ENCODE data around the gene TMEM61.

DNA sequence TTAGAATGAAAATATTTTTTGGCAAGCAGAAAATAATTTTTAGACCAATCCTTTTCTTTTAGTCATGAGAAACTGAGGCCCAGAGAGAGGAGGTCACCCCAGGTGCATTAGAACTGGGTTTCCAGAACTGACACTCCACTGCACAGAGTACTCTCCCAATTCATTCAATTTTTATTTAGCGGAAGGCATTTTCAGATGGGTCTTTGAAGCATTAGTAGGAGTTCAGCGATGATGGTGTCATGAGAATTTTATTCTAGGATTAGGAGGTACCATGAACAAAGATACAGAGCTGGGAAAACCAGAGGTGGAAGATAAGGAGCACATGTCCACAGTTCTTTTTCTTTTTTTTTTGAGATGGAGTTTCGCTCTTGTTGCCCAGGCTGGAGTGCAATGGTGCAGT lies 61.2 kb downstream of the TMEM61 start:
- TF ChIP-seq POLR2AphosphoS5 (IDR thresholded peaks at IDR 0.05; ENCODE audit: borderline replicate concordance, low read depth, low read length) = no peak
- no peak for TF ChIP-seq EZH2 (IDR thresholded peaks at IDR 0.05)
- no peak for TF ChIP-seq FOXP2 (optimal IDR thresholded peaks at IDR 0.05; ENCODE audit: control extremely low read depth, extremely low read length, insufficient read depth)
